Measurements from ENCODE around the gene MLLT6. TPM values are rescaled to one million over a fixed set of nuclear protein-coding genes. Genes with fewer than 3 reads are reported as not detected.

MLLT6 gene
- total and polyA plus RNA-seq, 2 of the 13 experiments (the other 11 are each of a cell fraction or from before 2014, with no cell fraction given): 50.7 to 69.5 TPM

DNA sequence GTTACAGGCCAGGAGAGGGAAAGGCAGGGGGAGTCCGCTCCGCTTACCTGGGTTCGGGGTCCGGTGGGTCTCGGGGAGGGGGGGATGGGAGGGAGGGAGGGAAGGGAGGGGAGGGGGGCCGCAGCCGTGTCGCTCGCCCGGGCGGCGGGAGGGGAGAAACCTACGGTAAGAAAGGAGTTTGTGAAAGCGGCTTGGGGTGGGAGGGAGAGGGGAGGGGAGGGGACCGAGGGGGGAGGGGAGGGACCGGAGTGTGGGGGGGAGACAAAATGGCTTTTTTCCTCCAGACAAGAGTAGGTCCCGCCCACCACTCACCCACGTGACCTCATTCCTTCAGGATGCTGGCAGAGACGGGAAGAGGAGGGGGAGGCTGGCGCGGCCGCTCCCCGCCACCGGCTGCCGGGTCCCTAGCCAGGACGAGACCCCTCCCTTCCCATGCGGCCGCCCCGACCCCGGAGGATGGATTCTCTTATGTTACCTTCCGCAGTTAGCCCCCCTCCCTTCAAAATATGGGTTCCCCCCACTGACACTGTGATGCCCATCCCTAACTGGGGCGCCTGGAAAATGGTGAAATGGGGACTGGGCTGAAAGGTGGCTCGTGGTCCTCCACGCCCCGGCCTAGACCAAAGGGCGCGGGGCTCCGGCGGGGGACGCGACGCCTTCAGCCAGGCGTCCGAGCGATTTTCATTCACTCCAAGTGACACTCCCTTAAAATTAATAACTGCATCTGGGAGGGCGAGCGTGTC, 43.2 kb downstream of the MLLT6 start, which contains the start of gene PCGF2 (continued):
- 0 out of 2 replicates have a peak, but pooled peaks have one; percentile 9 for TF ChIP-seq KAT8 (CRISPR knock-in tag; IDR thresholded peaks at IDR 0.05)
- TF ChIP-seq HNRNPLL (IDR thresholded peaks at IDR 0.05; ENCODE audit: low read depth, low read length, poor library complexity, severe bottlenecking): no peak
- TF ChIP-seq FOXK1 (CRISPR knock-in tag; IDR thresholded peaks at IDR 0.05; ENCODE audit: borderline replicate concordance, low read depth): no peak
- TF ChIP-seq, protein P1, sequence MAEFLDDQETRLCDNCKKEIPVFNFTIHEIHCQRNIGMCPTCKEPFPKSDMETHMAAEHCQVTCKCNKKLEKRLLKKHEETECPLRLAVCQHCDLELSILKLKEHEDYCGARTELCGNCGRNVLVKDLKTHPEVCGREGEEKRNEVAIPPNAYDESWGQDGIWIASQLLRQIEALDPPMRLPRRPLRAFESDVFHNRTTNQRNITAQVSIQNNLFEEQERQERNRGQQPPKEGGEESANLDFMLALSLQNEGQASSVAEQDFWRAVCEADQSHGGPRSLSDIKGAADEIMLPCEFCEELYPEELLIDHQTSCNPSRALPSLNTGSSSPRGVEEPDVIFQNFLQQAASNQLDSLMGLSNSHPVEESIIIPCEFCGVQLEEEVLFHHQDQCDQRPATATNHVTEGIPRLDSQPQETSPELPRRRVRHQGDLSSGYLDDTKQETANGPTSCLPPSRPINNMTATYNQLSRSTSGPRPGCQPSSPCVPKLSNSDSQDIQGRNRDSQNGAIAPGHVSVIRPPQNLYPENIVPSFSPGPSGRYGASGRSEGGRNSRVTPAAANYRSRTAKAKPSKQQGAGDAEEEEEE (CRISPR knock-in tag; IDR thresholded peaks at IDR 0.05; ENCODE audit: borderline replicate concordance): no peak
- TF ChIP-seq ZNF557 (CRISPR knock-in tag; IDR thresholded peaks at IDR 0.05): no peak
- TF ChIP-seq PCBP1 (IDR thresholded peaks at IDR 0.05; ENCODE audit: borderline replicate concordance, low read depth, low read length): peak; percentile 91
- no peak for TF ChIP-seq IRX3 (CRISPR knock-in tag; IDR thresholded peaks at IDR 0.05; ENCODE audit: borderline replicate concordance, low read depth)
- no peak for TF ChIP-seq YEATS2 (CRISPR knock-in tag; IDR thresholded peaks at IDR 0.05; ENCODE audit: borderline replicate concordance)
- TF ChIP-seq, protein P2, sequence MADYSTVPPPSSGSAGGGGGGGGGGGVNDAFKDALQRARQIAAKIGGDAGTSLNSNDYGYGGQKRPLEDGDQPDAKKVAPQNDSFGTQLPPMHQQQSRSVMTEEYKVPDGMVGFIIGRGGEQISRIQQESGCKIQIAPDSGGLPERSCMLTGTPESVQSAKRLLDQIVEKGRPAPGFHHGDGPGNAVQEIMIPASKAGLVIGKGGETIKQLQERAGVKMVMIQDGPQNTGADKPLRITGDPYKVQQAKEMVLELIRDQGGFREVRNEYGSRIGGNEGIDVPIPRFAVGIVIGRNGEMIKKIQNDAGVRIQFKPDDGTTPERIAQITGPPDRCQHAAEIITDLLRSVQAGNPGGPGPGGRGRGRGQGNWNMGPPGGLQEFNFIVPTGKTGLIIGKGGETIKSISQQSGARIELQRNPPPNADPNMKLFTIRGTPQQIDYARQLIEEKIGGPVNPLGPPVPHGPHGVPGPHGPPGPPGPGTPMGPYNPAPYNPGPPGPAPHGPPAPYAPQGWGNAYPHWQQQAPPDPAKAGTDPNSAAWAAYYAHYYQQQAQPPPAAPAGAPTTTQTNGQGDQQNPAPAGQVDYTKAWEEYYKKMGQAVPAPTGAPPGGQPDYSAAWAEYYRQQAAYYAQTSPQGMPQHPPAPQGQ (CRISPR knock-in tag; IDR thresholded peaks at IDR 0.05; ENCODE audit: borderline replicate concordance): no peak
- no peak; the same call in 1 of the 2 replicates for TF ChIP-seq ZC3H13 (CRISPR knock-in tag; IDR thresholded peaks at IDR 0.05)
- 0 out of 2 replicates have a peak, but pooled peaks have one; percentile 15 for TF ChIP-seq ZFP90 (CRISPR knock-in tag; IDR thresholded peaks at IDR 0.05; ENCODE audit: borderline replicate concordance)
- no peak for TF ChIP-seq SP140L (CRISPR knock-in tag; IDR thresholded peaks at IDR 0.05; ENCODE audit: borderline replicate concordance)
- TF ChIP-seq, protein P3, sequence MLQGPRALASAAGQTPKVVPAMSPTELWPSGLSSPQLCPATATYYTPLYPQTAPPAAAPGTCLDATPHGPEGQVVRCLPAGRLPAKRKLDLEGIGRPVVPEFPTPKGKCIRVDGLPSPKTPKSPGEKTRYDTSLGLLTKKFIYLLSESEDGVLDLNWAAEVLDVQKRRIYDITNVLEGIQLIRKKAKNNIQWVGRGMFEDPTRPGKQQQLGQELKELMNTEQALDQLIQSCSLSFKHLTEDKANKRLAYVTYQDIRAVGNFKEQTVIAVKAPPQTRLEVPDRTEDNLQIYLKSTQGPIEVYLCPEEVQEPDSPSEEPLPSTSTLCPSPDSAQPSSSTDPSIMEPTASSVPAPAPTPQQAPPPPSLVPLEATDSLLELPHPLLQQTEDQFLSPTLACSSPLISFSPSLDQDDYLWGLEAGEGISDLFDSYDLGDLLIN (CRISPR knock-in tag; IDR thresholded peaks at IDR 0.05; ENCODE audit: borderline replicate concordance): no peak
- no peak for TF ChIP-seq ZNF883 (CRISPR knock-in tag; IDR thresholded peaks at IDR 0.05; ENCODE audit: not compliant biosample characterization)
- peak; percentile 26; the same call in 1 of the 2 replicates for TF ChIP-seq MYC (CRISPR knock-in tag; IDR thresholded peaks at IDR 0.05; ENCODE audit: borderline replicate concordance)
- TF ChIP-seq ZNF605 (CRISPR knock-in tag; IDR thresholded peaks at IDR 0.05): 0 out of 2 replicates have a peak, but pooled peaks have one; percentile 21
- peak; percentile 76; the same call in 1 of the 2 replicates for TF ChIP-seq RAD51 (IDR thresholded peaks at IDR 0.05; ENCODE audit: borderline replicate concordance)
- TF ChIP-seq GABPA (IDR thresholded peaks at IDR 0.05; ENCODE audit: low read depth, low read length): no peak
- no peak; the same call in 1 of the 2 replicates for TF ChIP-seq GABPA (CRISPR knock-in tag; IDR thresholded peaks at IDR 0.05; ENCODE audit: low read depth)
- TF ChIP-seq, protein P4, sequence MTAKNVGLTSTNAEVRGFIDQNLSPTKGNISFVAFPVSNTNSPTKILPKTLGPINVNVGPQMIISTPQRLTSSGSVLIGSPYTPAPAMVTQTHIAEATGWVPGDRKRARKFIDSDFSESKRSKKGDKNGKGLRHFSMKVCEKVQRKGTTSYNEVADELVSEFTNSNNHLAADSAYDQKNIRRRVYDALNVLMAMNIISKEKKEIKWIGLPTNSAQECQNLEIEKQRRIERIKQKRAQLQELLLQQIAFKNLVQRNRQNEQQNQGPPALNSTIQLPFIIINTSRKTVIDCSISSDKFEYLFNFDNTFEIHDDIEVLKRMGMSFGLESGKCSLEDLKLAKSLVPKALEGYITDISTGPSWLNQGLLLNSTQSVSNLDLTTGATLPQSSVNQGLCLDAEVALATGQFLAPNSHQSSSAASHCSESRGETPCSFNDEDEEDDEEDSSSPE (CRISPR knock-in tag; IDR thresholded peaks at IDR 0.05): no peak
- TF ChIP-seq ZNF644 (CRISPR knock-in tag; IDR thresholded peaks at IDR 0.05; ENCODE audit: low read depth): no peak
- no peak for TF ChIP-seq RFXAP (CRISPR knock-in tag; IDR thresholded peaks at IDR 0.05; ENCODE audit: borderline replicate concordance)
- TF ChIP-seq NR1H2 (CRISPR knock-in tag; IDR thresholded peaks at IDR 0.05; ENCODE audit: borderline replicate concordance, low read depth): no peak
- peak; percentile 21 for TF ChIP-seq SKI (IDR thresholded peaks at IDR 0.05; ENCODE audit: partially characterized antibody)

Data from HepG2 (cell line).